HG02870 (cell line): ENCODE data around the gene ACTL6B.

Experiments
- ATAC-seq: cut with Tn5 transposase; IDR thresholded peaks from one replicate; pipeline ENCODE4 v1.9.1; 2021; ENCODE audit warnings: mild to moderate bottlenecking, moderate library complexity; ENCODE audit not compliant: unreplicated experiment

ACTL6B gene

DNA sequence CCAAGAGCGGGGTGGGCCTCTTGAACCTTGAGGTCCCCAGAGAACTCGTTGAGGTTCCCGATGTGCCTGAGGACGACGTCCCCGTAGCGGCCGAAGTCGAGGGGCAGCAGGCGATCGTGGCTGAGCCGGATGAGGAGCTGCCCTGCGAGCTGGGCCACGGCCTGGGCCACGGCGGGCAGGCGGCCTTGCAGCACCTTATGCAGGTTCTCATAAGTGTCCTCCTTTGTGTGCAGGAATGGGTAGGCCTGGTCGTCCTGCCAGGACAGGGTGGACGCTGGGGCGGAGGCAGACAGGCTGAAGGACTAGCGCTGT is 29.1 kb downstream of the ACTL6B start:
- ATAC-seq: no peak

DNA sequence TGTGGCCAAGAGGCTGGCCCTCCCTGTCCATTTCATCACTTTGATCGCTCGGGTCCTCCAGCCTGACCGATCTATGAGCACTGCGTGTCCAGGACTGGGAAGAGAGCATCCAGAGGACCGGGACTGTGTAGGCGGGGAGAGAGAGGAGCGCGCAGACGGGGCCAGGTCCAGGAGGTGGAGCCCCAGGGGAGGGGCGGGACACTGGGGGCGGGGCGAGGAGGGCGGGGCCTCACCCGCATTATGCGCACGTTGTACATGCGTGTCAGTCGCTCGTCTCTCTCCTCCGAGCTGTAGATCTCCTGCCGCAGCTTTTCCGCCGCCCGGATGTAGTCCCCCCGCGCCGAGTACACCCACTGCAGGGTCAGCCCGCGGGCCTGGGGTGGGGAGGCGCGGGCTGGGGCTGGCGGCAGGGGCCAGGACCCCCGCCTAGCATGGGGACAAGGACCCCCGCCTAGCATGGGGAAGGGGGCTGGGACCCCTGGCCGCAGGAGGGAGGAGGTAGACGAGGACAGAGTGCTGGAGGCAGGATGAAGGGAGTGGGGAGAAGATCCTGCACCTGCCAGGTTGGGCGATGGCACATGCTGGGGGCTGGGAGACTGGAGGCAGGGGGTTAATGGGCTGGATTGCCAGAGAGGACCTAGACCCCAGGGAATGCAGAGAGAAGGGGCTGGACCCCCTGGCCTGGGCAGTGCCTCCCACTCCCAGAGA is 29.6 kb downstream of the ACTL6B start:
- ATAC-seq: peak; percentile 80

DNA sequence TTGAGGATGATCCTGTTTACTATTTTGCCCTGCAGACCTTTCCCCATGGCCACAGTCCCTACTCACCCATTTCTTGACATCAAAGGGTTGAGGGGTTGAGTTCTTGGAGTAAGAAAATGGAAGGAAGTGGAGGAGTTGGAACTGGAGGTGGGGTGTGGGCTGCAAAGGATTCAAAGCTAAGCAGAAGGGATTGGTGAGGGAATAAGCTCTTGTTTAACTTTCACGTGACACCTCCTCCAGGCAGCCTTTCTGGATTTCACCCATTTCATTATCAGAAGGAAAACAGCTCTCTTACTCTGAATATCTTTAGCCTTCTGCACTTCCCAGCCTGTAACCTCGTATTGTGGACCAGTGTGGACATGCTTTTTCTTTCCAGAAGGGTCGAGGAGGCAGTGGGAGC is 30.2 kb downstream of the ACTL6B start:
- ATAC-seq: no peak

DNA sequence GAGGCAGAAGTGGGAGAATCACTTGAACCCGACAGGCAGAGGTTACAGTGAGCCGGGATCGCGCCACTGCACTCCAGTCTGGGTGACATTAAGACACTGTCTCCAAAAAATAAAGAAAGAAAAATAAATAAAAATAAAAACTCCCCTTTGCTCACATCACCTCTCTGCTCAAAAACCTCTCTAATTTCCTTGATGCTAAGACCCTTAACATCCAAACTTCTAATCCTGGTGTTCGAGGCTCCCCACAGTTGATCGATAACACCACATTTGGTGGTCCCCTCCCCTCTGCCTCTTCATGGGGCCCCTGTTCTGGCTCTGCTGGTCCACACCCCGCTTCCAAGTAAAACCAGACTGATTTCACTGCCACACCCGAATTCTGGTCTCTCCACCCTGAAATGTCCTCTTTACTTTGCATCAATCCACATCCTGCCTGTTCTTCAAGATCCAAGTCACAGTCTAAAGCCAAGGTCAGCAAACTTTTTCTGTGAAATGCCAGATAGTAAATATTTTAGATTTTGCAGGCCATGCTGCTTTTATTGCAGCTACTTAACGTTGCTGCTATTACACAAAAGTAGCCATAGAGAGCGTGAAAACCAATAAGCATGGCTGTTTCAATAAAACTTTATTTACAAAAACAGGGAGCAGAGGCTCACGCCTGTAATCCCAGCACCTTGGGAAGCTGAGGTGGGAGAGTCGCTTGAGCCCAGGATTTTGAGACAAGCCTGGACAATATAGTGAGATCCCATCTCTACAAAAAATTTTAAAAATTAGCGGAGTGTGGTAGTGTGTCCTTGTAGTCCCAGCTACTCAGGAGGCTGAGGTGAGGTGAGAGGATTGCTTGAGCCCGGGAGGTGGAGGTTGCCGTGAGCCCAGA is 32.1 kb downstream of the ACTL6B start:
- no peak for ATAC-seq

DNA sequence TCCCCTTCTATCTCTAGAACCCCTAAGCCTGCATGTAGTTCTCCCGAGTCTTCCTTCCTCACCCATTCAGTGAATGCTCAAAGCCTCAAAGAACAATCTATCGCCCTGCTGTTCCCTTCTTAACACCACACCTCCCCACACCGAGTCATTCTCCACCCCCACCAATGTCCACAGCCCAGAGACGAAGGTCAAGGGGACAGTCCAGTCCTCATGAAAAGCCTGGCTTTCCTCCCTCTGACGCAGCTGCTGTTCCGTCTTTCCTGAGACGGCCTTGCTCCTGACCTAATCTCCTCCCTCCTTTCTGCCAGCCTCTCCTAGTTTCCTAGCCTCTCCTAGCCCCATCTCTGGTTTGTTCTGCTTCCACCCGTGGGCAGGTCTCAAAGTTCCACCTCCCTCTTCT is 34.7 kb downstream of the ACTL6B start:
- ATAC-seq: no peak

DNA sequence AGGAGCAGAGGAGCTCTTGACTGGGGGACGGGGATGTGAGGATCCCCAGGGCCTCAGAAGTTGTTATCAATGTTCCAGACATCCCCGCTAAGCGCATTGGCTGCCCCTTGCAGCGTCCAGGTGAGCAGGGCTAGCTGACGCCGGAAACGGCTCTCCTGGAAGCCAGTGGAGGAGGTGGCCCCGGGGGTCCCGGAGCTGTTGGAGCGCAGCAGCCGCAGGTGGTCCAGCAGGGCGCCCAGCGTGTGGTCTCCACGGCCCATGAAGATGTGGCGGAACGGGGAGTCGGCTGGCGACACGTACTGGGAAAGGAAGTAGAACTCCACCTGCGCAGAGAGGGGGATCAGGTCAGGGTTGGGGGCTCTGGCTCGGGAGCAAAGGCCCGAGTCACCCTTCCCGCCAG is 35.4 kb downstream of the ACTL6B start:
- no peak for ATAC-seq

DNA sequence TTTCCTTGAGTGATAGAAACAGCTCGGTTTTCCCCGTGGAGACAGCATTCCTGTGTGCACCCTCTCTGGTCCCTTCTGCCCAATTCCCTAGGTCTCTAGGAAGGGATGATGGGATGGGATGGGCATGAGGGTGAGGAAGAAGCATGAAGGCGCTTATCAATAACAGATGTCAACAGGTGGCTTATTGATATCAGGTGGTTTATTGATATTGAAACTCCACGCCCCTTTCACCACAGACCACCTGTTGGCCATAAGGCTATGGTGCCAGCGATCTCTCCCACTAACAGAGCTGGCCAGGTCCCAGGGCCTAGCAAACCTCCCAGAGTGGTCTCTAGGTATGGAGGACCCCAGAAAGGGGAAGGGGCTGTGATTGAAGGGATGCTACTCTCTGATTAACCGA is 36.0 kb downstream of the ACTL6B start:
- ATAC-seq: no peak

DNA sequence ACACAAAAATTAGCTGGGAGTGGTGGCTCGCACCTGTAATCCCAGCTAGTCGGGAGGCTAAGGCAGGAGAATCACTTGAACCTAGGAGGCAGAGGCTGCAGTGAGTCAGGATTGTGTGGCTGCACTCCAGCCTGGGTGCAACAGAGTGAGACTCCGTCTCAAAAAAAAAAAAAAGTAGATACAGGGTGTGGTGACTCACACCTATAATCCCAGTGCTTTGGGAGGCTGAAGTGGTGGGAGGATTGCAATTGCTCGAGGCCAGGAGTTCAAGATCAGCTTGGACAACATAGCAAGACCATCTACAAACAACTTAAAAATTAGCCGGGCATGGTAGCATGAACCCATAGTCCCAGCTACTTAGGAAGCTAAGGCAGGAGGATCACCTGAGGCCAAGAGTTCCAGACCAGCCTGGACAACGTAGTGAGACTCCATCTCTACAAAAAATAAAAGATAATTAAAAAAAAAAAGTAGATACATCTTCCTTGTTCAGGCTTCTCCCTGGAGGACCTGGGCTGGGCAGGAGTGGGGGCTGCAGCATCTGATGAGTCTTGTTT is 41.9 kb downstream of the ACTL6B start:
- no peak for ATAC-seq

DNA sequence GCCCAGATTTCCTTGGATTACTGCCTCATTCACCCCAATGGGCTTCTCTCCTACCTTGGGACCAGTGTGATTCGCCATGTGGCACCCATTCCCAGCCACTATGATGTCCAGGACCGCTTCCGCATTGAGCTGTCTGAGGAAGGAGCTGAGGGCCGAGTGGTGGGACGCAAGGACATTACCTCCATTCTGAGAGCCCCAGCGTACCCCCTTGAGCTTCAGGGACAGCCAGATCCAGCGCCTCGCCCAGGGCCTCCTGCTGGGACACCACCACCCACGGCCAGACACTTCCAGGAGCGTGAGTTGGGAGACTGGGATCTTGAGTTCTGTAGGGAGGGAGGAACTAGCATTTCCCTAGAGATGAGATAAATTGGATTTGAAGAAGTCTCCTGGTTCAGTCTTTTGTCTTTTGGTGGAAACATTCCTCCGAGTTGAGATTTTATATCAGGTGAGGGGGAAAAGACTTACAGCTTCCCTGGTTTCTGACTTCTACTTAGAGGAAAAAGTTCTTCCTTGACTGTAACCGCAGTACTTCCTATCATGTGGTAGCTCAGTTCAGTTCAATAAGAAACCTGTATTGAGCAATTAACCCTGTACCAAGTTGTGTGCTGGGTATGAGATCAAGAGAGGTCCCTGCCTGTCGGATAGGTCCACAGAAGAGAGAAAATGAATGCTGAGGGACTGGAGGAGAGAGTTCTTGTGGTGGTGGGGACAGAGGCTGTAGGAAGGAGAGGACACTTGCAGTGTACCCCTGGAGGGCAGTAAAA is 42.7 kb downstream of the ACTL6B start:
- ATAC-seq: no peak

DNA sequence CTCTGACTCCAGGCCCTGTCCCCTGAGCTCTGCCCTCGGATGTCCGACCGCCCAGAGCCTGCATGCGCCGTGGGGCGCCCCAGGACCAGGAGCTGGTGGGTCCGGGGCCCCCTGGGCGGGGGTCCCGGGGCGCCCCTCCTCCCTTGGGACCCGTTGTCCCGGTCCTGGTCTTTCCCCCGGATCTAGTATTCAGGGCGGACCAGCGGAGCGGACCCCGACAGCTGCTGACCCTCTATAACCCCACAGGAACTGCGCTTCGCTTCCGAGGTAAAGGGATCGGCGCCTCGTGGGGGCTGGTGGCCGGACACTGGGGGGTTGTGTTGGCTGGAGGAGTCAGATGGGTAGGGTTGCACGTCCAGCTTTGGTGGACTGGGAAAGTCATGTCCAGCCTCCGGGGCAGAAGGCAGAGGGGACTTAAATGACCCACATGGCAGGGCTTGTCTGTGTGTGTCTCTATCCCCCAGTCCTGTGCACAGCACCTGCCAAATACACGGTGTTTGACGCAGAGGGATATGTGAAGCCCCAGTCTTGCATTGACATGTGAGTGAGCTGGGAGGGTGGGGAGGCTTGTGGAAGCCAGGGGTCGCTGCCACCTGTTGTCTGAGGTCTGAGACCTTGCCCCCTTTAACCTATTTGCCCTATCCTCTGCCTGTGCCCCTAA is 43.4 kb downstream of the ACTL6B start:
- ATAC-seq: no peak

DNA sequence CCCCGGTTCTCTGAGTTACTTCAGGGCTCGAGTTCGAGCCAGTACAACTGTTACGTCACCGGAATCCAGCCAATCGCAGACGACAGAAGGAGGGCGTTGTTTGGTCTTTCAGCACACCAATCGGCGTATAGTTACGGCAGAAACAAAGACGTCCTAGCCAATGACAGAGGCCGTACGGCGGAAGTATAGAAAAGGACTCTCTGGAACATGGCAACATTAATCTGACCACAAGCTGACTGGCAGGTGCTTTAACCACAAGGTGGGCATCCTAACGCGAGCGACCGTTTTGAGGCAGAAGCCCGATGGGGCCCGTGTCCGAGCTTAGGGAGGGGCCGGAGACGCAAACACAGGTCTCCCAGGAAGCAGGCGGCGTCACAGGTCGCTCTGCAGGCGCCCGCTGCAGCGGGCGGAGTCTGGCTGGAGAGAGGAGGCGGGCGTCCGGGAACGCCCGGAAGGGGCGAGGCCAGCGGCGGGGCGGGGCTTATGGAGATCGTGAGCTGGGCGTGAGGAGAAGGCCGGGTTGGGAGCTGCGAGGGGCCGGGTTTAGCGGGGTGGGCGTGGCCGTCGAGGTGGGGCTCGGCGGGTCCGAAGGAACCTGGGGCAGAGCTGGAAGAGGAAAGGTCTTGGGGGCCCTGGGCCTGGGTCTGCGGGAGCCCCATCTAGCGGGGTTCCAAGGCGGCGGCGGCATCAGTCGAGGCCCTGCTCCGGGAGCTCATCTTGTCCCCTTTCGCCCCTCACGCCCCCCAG is 44.1 kb downstream of the ACTL6B start, which contains the start of gene MOSPD3:
TSS of gene MOSPD3 (plus strand) at position 558 of the 747 bp plus-strand sequence. CDS start 252 bp downstream, outside the sequence.
- ATAC-seq: peak; percentile 92

DNA sequence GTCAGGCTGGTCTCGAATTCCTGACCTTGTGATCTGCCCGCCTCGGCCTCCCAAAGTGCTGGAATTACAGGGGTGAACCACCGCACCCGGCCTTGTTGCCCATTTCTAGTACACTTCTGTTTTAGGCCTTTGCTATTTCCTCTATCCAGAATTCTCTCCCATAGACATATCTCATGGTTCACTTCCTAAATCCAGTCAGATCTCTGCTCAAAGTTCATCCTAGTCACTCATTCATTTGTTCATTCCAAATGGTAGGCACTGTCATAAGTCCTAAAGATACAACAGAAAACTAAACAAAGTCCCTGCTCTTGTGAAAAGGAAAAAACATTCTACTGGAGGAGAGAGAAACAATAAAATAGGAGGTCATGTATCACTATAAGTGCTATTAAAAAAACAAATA is 46.3 kb downstream of the ACTL6B start:
- ATAC-seq: no peak

DNA sequence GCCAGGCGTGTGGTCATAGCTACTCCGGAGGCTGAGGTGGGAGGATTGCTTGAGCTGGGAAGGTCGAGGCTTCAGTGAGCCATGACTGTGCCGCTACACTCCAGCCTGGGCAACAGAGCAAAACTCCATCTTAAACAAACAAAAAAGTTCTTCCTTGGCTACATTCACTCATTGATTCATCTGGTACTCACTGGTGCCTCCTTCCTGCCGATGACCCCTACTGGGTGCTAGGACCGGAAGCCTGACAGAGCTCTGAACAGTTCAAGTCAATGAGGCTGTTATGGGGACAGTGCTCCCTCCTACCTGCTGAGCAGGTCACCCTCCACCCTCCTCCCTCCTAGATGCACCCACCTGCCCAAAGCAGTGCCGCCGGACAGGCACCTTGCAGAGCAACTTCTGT is 49.1 kb downstream of the ACTL6B start:
- no peak for ATAC-seq

DNA sequence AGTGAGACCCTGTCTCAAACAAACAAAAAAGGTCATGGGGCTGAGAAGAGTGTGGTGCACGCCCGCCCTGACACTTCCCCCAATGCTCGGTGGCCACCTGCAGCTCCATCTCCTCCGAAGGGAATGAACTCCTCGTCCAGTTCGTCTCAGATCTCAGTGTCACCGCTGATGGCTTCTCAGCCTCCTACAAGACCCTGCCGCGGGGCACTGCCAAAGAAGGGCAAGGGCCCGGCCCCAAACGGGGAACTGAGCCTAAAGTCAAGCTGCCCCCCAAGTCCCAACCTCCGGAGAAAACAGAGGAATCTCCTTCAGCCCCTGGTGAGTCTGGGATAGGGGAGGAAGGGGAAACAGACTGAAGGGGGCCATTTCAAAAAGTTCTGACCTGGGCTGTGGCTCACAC is 49.9 kb downstream of the ACTL6B start:
- no peak for ATAC-seq

DNA sequence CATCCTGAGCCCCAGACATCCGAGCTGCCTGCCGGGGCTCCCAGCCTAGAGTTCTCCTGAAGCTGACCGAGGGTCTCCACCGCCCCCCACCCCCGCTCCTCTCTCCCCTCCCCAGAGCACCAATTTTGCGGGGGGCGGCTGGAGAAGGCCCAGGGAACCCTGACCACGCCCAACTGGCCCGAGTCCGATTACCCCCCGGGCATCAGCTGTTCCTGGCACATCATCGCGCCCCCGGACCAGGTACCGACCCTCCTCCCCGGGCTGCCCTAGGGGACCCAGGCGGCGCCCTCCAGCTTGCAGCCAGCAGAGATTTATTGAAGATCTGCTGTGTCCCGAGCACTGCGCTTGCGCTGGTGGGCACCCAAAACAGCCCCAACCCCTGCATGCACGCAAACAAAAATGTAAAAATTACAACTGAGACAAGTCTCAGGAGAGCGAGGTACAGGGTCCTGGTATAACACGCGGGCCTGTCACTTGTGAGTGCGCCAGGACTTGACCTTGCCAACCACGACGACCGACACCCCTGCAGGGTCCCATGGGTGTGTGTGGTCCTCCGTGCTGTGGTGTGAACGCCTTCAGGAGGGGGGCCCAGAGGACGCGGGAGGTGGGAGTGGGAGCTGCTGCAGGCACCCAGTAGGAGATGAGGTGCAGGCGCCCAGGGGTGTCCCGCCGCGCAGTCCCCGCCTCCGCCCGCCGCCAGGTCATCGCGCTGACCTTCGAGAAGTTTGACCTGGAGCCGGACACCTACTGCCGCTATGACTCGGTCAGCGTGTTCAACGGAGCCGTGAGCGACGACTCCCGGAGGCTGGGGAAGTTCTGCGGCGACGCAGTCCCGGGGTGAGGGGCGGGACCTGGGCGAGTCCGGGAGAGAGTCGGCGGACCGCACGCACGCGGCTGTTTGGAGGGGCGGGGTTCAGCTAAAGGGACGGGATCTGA is 51.0 kb downstream of the ACTL6B start:
- ATAC-seq: no peak

DNA sequence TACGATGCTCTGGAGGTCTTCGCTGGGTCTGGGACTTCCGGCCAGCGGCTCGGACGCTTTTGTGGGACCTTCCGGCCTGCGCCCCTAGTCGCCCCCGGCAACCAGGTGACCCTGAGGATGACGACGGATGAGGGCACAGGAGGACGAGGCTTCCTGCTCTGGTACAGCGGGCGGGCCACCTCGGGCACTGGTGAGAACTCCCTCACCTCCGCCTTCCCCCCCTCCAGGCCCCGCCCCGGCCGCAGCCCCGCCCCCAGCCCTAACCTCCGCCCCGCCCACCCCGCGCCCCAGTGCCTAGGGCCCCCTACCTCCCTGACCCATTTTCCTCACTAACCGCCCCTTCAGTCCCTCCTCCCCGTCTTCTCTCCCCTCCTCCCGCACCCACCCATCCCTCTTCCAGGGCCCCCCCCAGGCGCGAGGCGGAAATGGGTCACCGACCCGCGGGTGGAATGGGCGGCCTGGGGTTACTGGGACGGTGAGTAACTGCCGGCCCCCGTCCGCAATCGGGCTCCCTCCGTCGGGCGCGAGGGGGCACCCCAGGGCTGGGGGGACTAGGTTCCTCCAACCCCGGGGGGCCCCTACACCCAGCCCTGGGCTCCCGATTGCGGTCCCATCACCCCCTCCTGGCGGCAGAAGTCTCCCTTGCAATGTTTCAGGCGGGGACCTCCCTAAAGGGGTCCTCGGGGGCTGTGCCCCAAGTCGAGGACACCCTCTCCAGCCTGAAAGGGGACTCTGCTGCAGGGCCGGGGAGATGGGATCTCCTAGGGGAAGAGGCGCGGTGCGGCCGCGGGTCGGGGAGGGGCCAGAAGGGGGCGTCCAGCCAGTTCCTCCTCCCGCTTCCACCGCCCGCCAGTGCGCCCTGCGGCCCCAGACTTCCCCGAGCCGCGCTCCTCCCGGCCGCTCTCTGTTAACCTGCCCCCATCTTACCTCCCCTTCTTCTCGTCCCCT is 51.9 kb downstream of the ACTL6B start:
- ATAC-seq: no peak

DNA sequence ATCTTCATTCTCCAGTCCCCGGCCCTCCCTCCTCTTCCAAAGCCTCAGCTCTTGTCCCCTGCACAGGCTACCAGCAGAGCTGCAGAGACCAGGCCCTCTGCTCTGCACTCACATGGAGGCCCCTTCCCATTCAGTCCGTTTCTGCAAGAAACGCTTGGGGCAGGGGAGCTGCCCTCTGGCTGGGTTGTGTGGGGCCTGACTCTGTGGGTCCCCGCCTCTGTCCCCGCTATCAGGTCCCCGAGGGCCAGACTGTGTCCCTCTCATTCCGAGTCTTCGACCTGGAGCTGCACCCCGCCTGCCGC is 52.6 kb downstream of the ACTL6B start:
- no peak for ATAC-seq
